Esophagus muscularis mucosa (tissue), 4 donors: Measurements from ENCODE around the gene PCDH9. TPM values are rescaled to one million over a fixed set of nuclear protein-coding genes. Genes with fewer than 3 reads are reported as not detected.
"Not testable (repeated sequence)": the region's sequence is repeated elsewhere in the genome, so short reads cannot be mapped to it uniquely, and the experiment has no call there.

Experiments
- DNase-seq: peaks from one replicate; pipeline ENCODE4 v3.0.0-alpha.2; 2017; ENCODE audit errors: extremely low spot score
- H3K27ac ChIP-seq, 4 donors: fragments of 200-600 bp; sonication (generic); replicated peaks in 1 of 4; 1 replicate in 3 of 4; 2 replicates in 1 of 4; pipeline ENCODE4 v1.5.1; 2016 to 2019; ENCODE audit warnings: mild to moderate bottlenecking in 1 of 4
- H3K27me3 ChIP-seq, 4 donors: fragments of 200-600 bp; sonication (generic); one replicate each; pipeline versions ENCODE4 v1.5.1 to v1.6.0; 2016 to 2019
- H3K36me3 ChIP-seq, 4 donors: fragments of 200-600 bp; sonication (generic); one replicate each; pipeline ENCODE4 v1.5.1; 2016 to 2019
- H3K4me1 ChIP-seq, 4 donors: fragments of 200-600 bp; sonication (generic); one replicate each; pipeline ENCODE4 v1.5.1; 2016 to 2019
- H3K4me3 ChIP-seq, 4 donors: fragments of 200-600 bp; sonication (generic); 1 replicate in 2 of 4; 2 replicates in 2 of 4; pipeline ENCODE4 v1.5.1; 2016 to 2019; ENCODE audit warnings: mild to moderate bottlenecking in 4 of 4, moderate library complexity in 1 of 4
- H3K9me3 ChIP-seq, 4 donors: fragments of 200-600 bp; sonication (generic); 1 replicate in 3 of 4; 2 replicates in 1 of 4; pipeline ENCODE4 v1.5.1; 2016 to 2019
- EP300 ChIP-seq: sonication (generic); formaldehyde crosslinking; IDR thresholded peaks from one replicate; pipeline ENCODE4 v1.6.1; 2017; ENCODE audit warnings: antibody characterized with exemption
- POLR2A ChIP-seq: fragments of 450-650 bp; IDR thresholded peaks from one replicate; pipeline ENCODE4 v1.6.1; 2017; ENCODE audit warnings: antibody characterized with exemption, moderate library complexity, mild to moderate bottlenecking, low read depth
- POLR2AphosphoS5 ChIP-seq, 2 donors: sonication (generic); formaldehyde crosslinking; IDR thresholded peaks; one replicate each; pipeline ENCODE4 v1.6.1; 2017; ENCODE audit warnings: antibody characterized with exemption in 2 of 2
- WGBS: methylation state at CpG from one replicate; pipeline ENCODE4 v1.1.5; 2018; 5-methylcytosine and 5-hydroxymethylcytosine counted together
- intact Hi-C: fragments of 100-400 bp; cut with DNase I; formaldehyde crosslinking; loops from one replicate; pipeline ENCODE4 v1.15.1; 2023
- total RNA-seq, 4 donors: library from RNA; depleted of rRNA; stranded (reverse); fragments of >200 nt; gene quantifications; one replicate each; pipeline versions ENCODE4 v1.1.0 to v1.2.1, GENCODE V29; 2016
- TF ChIP-seq, protein P1 (sequence below), 3 experiments: fragments of 200-600 bp in 2 of 3; fragments of 450-650 bp in 1 of 3; sonication (generic) in 2 of 3; IDR thresholded peaks; one replicate each; pipeline ENCODE4 v1.5.1; 2017 to 2019; ENCODE audit warnings: antibody characterized with exemption in 3 of 3, mild to moderate bottlenecking in 2 of 3, moderate library complexity in 1 of 3

Gene PCDH9
- total RNA-seq, 4 donors from 2014 or later = 33.8 to 81.8 (median 49.1) TPM

DNA sequence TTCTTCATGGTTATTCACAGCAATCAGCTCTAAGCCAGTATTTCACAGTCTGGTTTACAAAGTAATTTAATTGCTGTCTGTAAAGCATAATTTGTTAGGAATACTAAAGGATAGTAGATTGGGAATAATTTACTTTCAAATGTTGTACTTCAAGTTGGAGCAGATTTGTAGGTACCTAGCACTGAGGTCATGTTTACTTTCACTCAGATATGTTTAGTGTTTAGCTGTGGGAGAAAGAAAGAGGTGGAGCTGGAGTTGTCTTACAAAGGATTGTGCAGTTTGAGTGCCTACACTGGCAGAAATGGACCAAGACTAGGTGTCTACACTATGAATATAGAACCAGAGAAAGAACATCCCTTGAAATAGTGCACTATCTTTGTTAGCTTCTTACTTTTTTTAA is 464.6 kb downstream of the PCDH9 start:
- no peaks in the 10 kb centered on the region for H3K27me3 ChIP-seq
- H3K27ac ChIP-seq = no peak overlapping the region
- DNase-seq = no peak
- no peaks in the 10 kb centered on the region for H3K4me1 ChIP-seq
- no peaks in the 10 kb centered on the region for H3K36me3 ChIP-seq
- no peak overlapping the region for H3K4me3 ChIP-seq
- intact Hi-C loops = no loop called here
- TF ChIP-seq, protein P1, sequence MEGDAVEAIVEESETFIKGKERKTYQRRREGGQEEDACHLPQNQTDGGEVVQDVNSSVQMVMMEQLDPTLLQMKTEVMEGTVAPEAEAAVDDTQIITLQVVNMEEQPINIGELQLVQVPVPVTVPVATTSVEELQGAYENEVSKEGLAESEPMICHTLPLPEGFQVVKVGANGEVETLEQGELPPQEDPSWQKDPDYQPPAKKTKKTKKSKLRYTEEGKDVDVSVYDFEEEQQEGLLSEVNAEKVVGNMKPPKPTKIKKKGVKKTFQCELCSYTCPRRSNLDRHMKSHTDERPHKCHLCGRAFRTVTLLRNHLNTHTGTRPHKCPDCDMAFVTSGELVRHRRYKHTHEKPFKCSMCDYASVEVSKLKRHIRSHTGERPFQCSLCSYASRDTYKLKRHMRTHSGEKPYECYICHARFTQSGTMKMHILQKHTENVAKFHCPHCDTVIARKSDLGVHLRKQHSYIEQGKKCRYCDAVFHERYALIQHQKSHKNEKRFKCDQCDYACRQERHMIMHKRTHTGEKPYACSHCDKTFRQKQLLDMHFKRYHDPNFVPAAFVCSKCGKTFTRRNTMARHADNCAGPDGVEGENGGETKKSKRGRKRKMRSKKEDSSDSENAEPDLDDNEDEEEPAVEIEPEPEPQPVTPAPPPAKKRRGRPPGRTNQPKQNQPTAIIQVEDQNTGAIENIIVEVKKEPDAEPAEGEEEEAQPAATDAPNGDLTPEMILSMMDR (IDR thresholded peaks at IDR 0.05) = no peak
- TF ChIP-seq POLR2A = no peak
- TF ChIP-seq EP300 = no peak
- TF ChIP-seq POLR2AphosphoS5 (IDR thresholded peaks at IDR 0.05) = no peak
- peaks cover 0 to 19% (median 4%) of the 10 kb centered on the region in 4 donors for H3K9me3 ChIP-seq

DNA sequence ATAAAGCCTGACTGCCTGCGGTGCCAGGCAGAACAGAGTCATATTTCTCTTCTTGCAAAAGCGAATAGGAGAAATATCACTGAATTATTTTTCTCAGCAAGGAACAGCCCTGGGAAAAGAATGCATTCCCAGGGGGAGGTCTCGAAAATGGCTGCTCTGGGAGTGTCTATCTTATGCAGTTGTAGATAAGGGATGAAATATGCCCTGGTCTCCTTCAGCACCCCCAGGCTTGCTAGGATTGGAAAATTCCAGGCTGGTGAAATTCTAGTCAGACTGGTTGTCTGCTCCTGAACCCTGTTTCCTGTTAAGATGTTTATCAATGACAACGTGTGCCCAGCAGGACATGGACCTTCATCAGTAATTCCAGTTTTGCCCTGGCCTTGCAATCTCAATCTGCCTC is 469.5 kb downstream of the PCDH9 start:
- H3K36me3 ChIP-seq, H3K27me3 ChIP-seq, H3K4me3 ChIP-seq, H3K4me1 ChIP-seq, DNase-seq, H3K27ac ChIP-seq, intact Hi-C loops: not testable (repeated sequence)
- H3K9me3 ChIP-seq = peaks cover 0 to 27% (median 11%) of the 10 kb centered on the region in 4 donors
- 85% methylated on average over 4 of the region's 4 CpGs for WGBS

DNA sequence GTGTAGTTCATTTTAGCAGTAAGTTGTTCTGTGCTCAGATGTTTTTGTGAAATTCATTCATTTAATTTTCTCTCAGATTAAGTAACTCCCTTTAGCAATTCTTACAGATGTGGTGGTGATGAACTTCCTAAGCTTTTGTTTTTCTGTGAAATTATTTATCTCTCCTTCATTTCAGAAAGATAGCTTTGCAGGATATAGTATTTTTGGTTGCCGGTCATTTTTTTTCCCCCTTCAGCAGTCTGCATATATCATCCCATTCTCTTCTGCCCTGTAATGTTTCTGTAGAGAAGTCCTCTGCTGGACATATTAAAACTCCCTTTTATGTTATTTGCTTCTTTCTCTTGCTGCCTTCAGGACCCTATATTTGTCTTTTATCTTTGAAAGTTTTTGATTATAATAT is 470.2 kb downstream of the PCDH9 start:
- 96% methylated on average over 1 of the region's 1 CpG for WGBS
- TF ChIP-seq EP300 (no peak), POLR2AphosphoS5 (IDR thresholded peaks at IDR 0.05) (no peak), POLR2A (no peak)
- TF ChIP-seq, protein P1 (IDR thresholded peaks at IDR 0.05) = no peak
- H3K9me3 ChIP-seq = peaks cover 0 to 27% (median 11%) of the 10 kb centered on the region in 4 donors
- DNase-seq = no peak
- intact Hi-C loops = no loop called here
- H3K4me3 ChIP-seq = no peak overlapping the region
- H3K27me3 ChIP-seq = no peaks in the 10 kb centered on the region
- no peak overlapping the region for H3K27ac ChIP-seq
- no peaks in the 10 kb centered on the region for H3K4me1 ChIP-seq
- H3K36me3 ChIP-seq = no peaks in the 10 kb centered on the region

DNA sequence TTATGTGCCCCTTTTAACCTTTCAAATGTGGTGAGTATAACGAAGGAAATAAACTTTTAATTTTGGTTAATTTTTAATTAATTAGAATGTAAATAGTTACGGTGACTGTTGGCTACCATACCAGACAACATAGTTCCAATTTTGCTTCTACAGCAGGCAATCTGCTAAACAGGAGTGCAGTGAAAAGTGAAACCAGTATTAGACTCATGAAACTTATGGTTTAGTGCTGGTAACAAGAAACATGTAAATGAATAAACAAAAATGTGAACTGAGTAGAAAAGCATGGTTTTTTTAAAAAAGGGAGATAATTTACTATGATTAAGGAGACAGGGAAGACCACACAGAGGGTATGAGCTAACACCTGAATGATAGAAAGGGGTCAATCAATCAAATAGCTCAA is 478.4 kb downstream of the PCDH9 start:
- H3K4me3 ChIP-seq = no peak overlapping the region
- intact Hi-C loops = no loop called here
- H3K27me3 ChIP-seq = no peaks in the 10 kb centered on the region
- DNase-seq = no peak
- no peaks in the 10 kb centered on the region for H3K36me3 ChIP-seq
- no peaks in the 10 kb centered on the region for H3K9me3 ChIP-seq
- H3K27ac ChIP-seq = no peak overlapping the region
- 92% methylated on average over 2 of the region's 2 CpGs for WGBS
- no peaks in the 10 kb centered on the region for H3K4me1 ChIP-seq
- TF ChIP-seq POLR2A (no peak), POLR2AphosphoS5 (IDR thresholded peaks at IDR 0.05) (no peak), EP300 (no peak)
- TF ChIP-seq, protein P1 (IDR thresholded peaks at IDR 0.05) = no peak

DNA sequence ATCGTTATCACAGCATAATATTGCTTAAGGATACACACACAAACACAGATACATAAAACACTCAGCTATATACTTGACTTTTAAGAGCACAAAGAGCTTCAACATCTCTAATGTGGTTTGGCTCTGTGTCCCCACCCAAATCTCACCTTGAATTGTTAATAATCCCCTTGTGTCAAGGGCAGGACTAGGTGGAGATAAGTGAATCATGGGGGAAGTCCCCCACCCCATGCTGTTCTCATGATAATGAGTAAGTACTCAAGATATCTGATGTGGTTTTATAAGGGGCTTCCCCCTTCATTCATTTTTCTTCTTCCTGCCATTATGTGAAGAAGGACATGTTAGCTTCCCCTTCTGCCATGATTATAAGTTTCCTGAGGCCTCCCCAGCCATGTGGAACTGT is 481.4 kb downstream of the PCDH9 start:
- intact Hi-C loops = no loop called here
- no peaks in the 10 kb centered on the region for H3K36me3 ChIP-seq
- WGBS = 78% methylated on average over 1 of the region's 1 CpG
- no peak for DNase-seq
- H3K27me3 ChIP-seq = no peaks in the 10 kb centered on the region
- H3K4me1 ChIP-seq = no peaks in the 10 kb centered on the region
- TF ChIP-seq, protein P1 (IDR thresholded peaks at IDR 0.05) = no peak
- no peak for TF ChIP-seq POLR2A
- TF ChIP-seq POLR2AphosphoS5 (IDR thresholded peaks at IDR 0.05) = no peak
- no peak for TF ChIP-seq EP300
- H3K4me3 ChIP-seq = no peak overlapping the region
- H3K27ac ChIP-seq = no peak overlapping the region
- no peaks in the 10 kb centered on the region for H3K9me3 ChIP-seq
